Measurements from ENCODE around the gene MBD3L1.

DNA sequence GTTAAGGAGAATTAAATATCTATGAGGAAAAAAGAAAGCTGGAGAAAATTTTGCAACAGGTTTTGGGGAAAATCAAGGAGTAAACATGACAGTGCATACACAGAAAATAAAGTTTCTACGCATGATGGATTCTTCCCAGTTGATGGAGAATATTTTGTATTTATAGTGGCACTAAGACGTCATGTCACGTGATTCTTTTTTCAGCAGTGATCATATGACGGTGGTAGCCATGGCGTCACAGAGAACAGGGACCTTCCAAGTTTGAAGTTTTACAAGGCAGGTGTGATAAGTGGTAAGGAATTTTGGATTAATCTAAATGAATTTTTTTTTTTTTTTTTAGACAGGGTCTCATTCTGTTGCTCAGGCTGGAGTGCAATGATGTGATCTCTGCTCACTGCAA is 8.5 kb downstream of the MBD3L1 start:
- TF ChIP-seq, protein P1, sequence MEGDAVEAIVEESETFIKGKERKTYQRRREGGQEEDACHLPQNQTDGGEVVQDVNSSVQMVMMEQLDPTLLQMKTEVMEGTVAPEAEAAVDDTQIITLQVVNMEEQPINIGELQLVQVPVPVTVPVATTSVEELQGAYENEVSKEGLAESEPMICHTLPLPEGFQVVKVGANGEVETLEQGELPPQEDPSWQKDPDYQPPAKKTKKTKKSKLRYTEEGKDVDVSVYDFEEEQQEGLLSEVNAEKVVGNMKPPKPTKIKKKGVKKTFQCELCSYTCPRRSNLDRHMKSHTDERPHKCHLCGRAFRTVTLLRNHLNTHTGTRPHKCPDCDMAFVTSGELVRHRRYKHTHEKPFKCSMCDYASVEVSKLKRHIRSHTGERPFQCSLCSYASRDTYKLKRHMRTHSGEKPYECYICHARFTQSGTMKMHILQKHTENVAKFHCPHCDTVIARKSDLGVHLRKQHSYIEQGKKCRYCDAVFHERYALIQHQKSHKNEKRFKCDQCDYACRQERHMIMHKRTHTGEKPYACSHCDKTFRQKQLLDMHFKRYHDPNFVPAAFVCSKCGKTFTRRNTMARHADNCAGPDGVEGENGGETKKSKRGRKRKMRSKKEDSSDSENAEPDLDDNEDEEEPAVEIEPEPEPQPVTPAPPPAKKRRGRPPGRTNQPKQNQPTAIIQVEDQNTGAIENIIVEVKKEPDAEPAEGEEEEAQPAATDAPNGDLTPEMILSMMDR (IDR thresholded peaks at IDR 0.05 in 8 of 11, conservative IDR thresholded peaks at IDR 0.05 in 3 of 11) = no peak
- no peak for TF ChIP-seq POLR2A (IDR thresholded peaks at IDR 0.05)
- no peak for TF ChIP-seq POLR2AphosphoS5 (IDR thresholded peaks at IDR 0.05)
